Hepatocyte (in vitro differentiated cells): ENCODE measurements around the gene CSNK1D. TPM values are rescaled to one million over a fixed set of nuclear protein-coding genes. Genes with fewer than 3 reads are reported as not detected.
A peak's percentile ranks its signal among the peaks of the same experiment; 100 is the strongest.

Source experiments
- DNase-seq: peaks from one replicate; pipeline ENCODE4 v3.0.0-alpha.2; 2016; ENCODE audit warnings: low spot score
- H2AFZ ChIP-seq: fragments of 200-600 bp; sonication (generic); 2 replicates; pipeline ENCODE4 v1.6.0; 2016; ENCODE audit warnings: antibody characterized with exemption, mild to moderate bottlenecking
- H3K27ac ChIP-seq: fragments of 200-600 bp; sonication (generic); 2 replicates; pipeline ENCODE4 v1.5.1; 2016; ENCODE audit warnings: mild to moderate bottlenecking
- H3K27me3 ChIP-seq: fragments of 200-600 bp; sonication (generic); 2 replicates; pipeline ENCODE4 v1.6.1; 2016
- H3K36me3 ChIP-seq: fragments of 200-600 bp; sonication (generic); replicated peaks from 2 replicates; pipeline ENCODE4 v1.5.1; 2016; ENCODE audit warnings: low read depth; ENCODE audit not compliant: insufficient read depth
- H3K4me1 ChIP-seq: fragments of 200-600 bp; sonication (generic); 2 replicates; pipeline ENCODE4 v1.5.1; 2016; ENCODE audit warnings: mild to moderate bottlenecking, moderate library complexity; ENCODE audit not compliant: insufficient read depth
- H3K4me2 ChIP-seq: fragments of 200-600 bp; sonication (generic); 2 replicates; pipeline ENCODE4 v1.6.0; 2016
- H3K4me3 ChIP-seq: fragments of 200-600 bp; sonication (generic); 2 replicates; pipeline ENCODE4 v1.5.1; 2016; ENCODE audit warnings: mild to moderate bottlenecking
- H3K79me2 ChIP-seq: fragments of 200-600 bp; sonication (generic); 2 replicates; pipeline ENCODE4 v1.6.0; 2017; ENCODE audit warnings: mild to moderate bottlenecking
- H3K9me2 ChIP-seq: fragments of 200-600 bp; sonication (generic); replicated peaks from 2 replicates; pipeline ENCODE4 v1.6.0; 2017; ENCODE audit warnings: mild to moderate bottlenecking; ENCODE audit not compliant: insufficient read depth
- H3K9me3 ChIP-seq: fragments of 200-600 bp; sonication (generic); 2 replicates; pipeline ENCODE4 v1.5.1; 2016; ENCODE audit warnings: low read depth, mild to moderate bottlenecking
- H4K20me1 ChIP-seq: fragments of 200-600 bp; sonication (generic); 2 replicates; pipeline ENCODE4 v1.6.0; 2016; ENCODE audit warnings: mild to moderate bottlenecking; ENCODE audit not compliant: insufficient read depth, poor library complexity, severe bottlenecking
- EZH2 ChIP-seq: fragments of 200-600 bp; sonication (generic); IDR thresholded peaks from 2 replicates; pipeline ENCODE4 v1.6.1; 2016; ENCODE audit warnings: antibody characterized with exemption, mild to moderate bottlenecking, borderline replicate concordance
- EZH2phosphoT487 ChIP-seq: fragments of 200-600 bp; sonication (generic); IDR thresholded peaks from one replicate; pipeline ENCODE4 v1.6.1; 2018; ENCODE audit warnings: antibody characterized with exemption, mild to moderate bottlenecking, low read depth, moderate library complexity; ENCODE audit not compliant: unreplicated experiment, severe bottlenecking
- WGBS: methylation state at CpG from one replicate; pipeline ENCODE4 v1.1.6; 2016; ENCODE audit warnings: low lambda C conversion rate; ENCODE audit errors: missing lambda C conversion rate; 5-methylcytosine and 5-hydroxymethylcytosine counted together
- polyA plus RNA-seq: library from polyadenylated mRNA; unstranded; fragments of >200 nt; fragmentation: Nextera tagmentation; extraction: Ambion mirVana; gene quantifications from 2 replicates; pipeline ENCODE4 v1.2.1, GENCODE V29; 2016
- total RNA-seq: library from RNA; depleted of rRNA; stranded (reverse); fragments of >200 nt; gene quantifications from 2 replicates; pipeline ENCODE4 v1.2.3, GENCODE V29; 2014
- TF ChIP-seq, protein P1 (sequence below): fragments of 200-600 bp; sonication (generic); IDR thresholded peaks from 2 replicates; pipeline ENCODE4 v1.5.1; 2016; ENCODE audit warnings: antibody characterized with exemption, mild to moderate bottlenecking; ENCODE audit not compliant: poor library complexity

CSNK1D gene
- total and polyA plus RNA-seq, 2 experiments from 2014 or later, result 72.5 to 152 TPM

- Histone ChIP-seq H3K9me2 (no peaks in the 10 kb centered on the region), H3K4me1 (peaks cover 32% of the 10 kb centered on the region), H3K9me3 (no peaks in the 10 kb centered on the region), H3K27me3 (no peaks in the 10 kb centered on the region), H3K4me3 (no peak overlapping the region), H3K27ac (peak overlapping the region; percentile 86), H3K4me2 (peak overlapping the region; percentile 99), H3K36me3 (no peaks in the 10 kb centered on the region), H4K20me1 (peaks cover 10% of the 10 kb centered on the region), H3K79me2 (peaks cover 20% of the 10 kb centered on the region), H2AFZ (peak overlapping the region; percentile 92)
- TF ChIP-seq, protein P1, sequence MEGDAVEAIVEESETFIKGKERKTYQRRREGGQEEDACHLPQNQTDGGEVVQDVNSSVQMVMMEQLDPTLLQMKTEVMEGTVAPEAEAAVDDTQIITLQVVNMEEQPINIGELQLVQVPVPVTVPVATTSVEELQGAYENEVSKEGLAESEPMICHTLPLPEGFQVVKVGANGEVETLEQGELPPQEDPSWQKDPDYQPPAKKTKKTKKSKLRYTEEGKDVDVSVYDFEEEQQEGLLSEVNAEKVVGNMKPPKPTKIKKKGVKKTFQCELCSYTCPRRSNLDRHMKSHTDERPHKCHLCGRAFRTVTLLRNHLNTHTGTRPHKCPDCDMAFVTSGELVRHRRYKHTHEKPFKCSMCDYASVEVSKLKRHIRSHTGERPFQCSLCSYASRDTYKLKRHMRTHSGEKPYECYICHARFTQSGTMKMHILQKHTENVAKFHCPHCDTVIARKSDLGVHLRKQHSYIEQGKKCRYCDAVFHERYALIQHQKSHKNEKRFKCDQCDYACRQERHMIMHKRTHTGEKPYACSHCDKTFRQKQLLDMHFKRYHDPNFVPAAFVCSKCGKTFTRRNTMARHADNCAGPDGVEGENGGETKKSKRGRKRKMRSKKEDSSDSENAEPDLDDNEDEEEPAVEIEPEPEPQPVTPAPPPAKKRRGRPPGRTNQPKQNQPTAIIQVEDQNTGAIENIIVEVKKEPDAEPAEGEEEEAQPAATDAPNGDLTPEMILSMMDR, result no peak
- TF ChIP-seq EZH2 (no peak), EZH2phosphoT487 (no peak)
- 84% methylated on average over 17 of the region's 18 CpGs for WGBS
- no peak for DNase-seq
Measured at GRCh38 chr17:82227629-82228277, 45.7 kb downstream of the CSNK1D start.

- H3K27me3 ChIP-seq, result no peaks in the 10 kb centered on the region
- no peaks in the 10 kb centered on the region for H3K36me3 ChIP-seq
- no peak for DNase-seq
- TF ChIP-seq, protein P1, result no peak
- TF ChIP-seq EZH2 (no peak), EZH2phosphoT487 (no peak)
- no peak overlapping the region for H3K4me3 ChIP-seq
- WGBS, result 92% methylated on average over 16 of the region's 16 CpGs
- no peak overlapping the region for H3K4me2 ChIP-seq
- H3K27ac ChIP-seq, result no peak overlapping the region
- no peaks in the 10 kb centered on the region for H3K9me3 ChIP-seq
- H3K4me1 ChIP-seq, result peaks cover 27% of the 10 kb centered on the region
- no peak overlapping the region for H2AFZ ChIP-seq
- H4K20me1 ChIP-seq, result peaks cover 10% of the 10 kb centered on the region
- no peaks in the 10 kb centered on the region for H3K9me2 ChIP-seq
- H3K79me2 ChIP-seq, result peaks cover 20% of the 10 kb centered on the region
Measured at GRCh38 chr17:82226809-82227628, 46.5 kb downstream of the CSNK1D start.

DNA sequence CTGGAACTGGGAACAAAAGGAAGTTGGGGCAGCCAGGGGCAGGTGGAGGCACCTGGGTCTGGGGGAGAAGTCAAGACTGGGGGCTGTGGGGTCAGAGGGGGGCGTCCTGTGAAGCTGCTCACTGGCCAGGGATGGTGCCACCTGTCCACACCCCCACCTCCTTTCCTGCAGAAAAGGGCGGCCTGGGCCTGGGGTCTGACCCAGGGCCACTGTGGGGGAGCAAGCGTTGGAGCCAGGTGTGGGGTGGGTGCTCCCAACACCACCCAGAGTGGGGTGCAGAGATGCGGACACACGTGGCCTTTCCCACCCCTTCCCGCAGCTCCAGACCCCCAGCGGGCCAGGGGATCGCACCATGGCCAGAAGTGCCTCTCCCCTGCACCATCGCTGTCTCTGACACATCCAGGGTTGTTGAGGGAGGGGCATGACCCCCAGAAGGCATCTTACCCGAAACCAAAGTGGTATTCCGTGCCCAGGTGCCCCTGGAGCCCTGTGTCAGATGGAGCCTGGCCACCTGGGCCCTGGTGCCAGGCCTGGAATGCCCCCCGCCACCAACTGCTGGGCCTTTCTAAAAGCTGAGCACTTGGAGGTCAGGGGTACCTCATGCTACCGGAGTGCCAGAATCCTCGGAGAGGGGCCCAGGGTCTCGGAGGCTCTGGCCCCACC, 47.2 kb downstream of the CSNK1D start:
- Histone ChIP-seq H3K4me3 (no peak overlapping the region), H2AFZ (no peak overlapping the region), H3K4me2 (no peak overlapping the region), H3K27me3 (no peaks in the 10 kb centered on the region), H3K9me3 (no peaks in the 10 kb centered on the region), H3K4me1 (peaks cover 20% of the 10 kb centered on the region), H4K20me1 (peaks cover 10% of the 10 kb centered on the region), H3K36me3 (no peaks in the 10 kb centered on the region), H3K27ac (no peak overlapping the region), H3K79me2 (peaks cover 16% of the 10 kb centered on the region), H3K9me2 (no peaks in the 10 kb centered on the region)
- TF ChIP-seq EZH2phosphoT487, result no peak
- no peak for TF ChIP-seq EZH2
- TF ChIP-seq, protein P1, result no peak
- WGBS, result 93% methylated on average over 13 of the region's 15 CpGs
- DNase-seq, result no peak
